ENCODE results near the gene NPSR1. TPM values are rescaled to one million over a fixed set of nuclear protein-coding genes. Genes with fewer than 3 reads are reported as not detected.

Gene NPSR1
- total and polyA plus RNA-seq, 7 donors: 0.51 TPM; not detected in 6

DNA sequence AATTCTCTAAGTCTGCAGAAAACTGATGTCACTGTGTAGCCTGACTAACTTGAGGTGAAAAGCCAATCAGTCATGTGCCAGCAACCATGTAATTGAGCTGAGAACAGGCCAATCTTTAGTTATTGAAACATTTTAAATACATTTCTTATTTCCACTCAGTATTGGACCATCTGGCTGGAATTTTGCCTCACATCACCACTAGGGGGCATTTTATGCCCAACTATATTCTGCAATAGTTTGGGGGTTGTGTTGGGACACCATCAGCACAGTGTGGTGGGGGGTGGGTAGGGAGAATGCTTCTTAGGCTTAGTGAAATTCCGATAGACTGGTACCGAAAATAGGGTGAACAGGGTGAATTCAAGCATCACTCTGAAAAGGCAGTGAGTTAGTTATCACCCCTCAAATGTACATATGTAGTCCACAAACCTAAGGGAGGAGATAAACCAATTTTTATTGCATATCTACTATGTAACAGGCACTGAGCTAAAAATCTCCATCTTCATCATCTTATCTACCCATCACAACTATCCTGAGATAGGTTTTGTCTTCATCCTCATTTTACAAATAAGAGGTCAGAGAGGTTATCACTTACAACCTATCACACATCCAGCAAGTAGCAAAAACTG is 17.8 kb downstream of the NPSR1 start:
- WGBS, 2 donors: 48 to 56% methylated on average over 2 of the region's 2 CpGs
- no peaks in the 10 kb centered on the region for H3K27me3 ChIP-seq
- no peaks in the 10 kb centered on the region for H3K9me3 ChIP-seq
- H3K4me3 ChIP-seq: no peak overlapping the region
- no peak for DNase-seq
- H3K36me3 ChIP-seq: no peaks in the 10 kb centered on the region
- TF ChIP-seq POLR2A (IDR thresholded peaks at IDR 0.05) (no peak), POLR2AphosphoS5 (IDR thresholded peaks at IDR 0.05) (no peak), EP300 (IDR thresholded peaks at IDR 0.05) (no peak)
- TF ChIP-seq, protein P1, sequence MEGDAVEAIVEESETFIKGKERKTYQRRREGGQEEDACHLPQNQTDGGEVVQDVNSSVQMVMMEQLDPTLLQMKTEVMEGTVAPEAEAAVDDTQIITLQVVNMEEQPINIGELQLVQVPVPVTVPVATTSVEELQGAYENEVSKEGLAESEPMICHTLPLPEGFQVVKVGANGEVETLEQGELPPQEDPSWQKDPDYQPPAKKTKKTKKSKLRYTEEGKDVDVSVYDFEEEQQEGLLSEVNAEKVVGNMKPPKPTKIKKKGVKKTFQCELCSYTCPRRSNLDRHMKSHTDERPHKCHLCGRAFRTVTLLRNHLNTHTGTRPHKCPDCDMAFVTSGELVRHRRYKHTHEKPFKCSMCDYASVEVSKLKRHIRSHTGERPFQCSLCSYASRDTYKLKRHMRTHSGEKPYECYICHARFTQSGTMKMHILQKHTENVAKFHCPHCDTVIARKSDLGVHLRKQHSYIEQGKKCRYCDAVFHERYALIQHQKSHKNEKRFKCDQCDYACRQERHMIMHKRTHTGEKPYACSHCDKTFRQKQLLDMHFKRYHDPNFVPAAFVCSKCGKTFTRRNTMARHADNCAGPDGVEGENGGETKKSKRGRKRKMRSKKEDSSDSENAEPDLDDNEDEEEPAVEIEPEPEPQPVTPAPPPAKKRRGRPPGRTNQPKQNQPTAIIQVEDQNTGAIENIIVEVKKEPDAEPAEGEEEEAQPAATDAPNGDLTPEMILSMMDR (IDR thresholded peaks at IDR 0.05): no peak
- H3K4me1 ChIP-seq: no peaks in the 10 kb centered on the region
- H3K27ac ChIP-seq: no peak overlapping the region
- intact Hi-C loops (cut with DNase I): no loop called here

DNA sequence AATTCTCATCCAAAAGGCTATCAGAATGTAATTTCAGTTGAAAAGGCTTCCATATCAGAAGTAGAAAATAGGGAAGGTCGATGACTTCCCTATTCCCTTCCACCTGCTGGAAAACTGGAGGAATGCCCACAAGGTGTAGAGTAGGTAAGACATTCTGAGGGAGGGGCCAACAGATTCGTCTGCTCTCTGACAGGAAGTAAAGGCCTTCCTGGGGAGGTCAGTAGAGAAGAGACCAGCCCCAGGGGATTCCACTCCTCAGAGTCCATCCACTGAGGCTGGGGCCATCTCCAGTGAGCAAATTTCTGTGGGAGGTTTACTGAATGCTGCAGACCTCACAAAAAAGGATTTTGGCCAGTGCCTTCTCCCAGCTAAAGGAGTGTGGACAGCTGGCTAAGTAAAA is 19.5 kb downstream of the NPSR1 start:
- no peak overlapping the region for H3K4me3 ChIP-seq
- 15 to 44% methylated on average over 2 of the region's 2 CpGs for WGBS, 2 donors
- no peaks in the 10 kb centered on the region for H3K4me1 ChIP-seq
- no peaks in the 10 kb centered on the region for H3K9me3 ChIP-seq
- H3K27ac ChIP-seq: no peak overlapping the region
- no peak for TF ChIP-seq POLR2AphosphoS5 (IDR thresholded peaks at IDR 0.05)
- TF ChIP-seq EP300 (IDR thresholded peaks at IDR 0.05): no peak
- TF ChIP-seq, protein P1 (IDR thresholded peaks at IDR 0.05): no peak
- no peak for TF ChIP-seq POLR2A (IDR thresholded peaks at IDR 0.05)
- DNase-seq: no peak
- H3K36me3 ChIP-seq: no peaks in the 10 kb centered on the region
- intact Hi-C loops (cut with DNase I): no loop called here
- H3K27me3 ChIP-seq: no peaks in the 10 kb centered on the region

DNA sequence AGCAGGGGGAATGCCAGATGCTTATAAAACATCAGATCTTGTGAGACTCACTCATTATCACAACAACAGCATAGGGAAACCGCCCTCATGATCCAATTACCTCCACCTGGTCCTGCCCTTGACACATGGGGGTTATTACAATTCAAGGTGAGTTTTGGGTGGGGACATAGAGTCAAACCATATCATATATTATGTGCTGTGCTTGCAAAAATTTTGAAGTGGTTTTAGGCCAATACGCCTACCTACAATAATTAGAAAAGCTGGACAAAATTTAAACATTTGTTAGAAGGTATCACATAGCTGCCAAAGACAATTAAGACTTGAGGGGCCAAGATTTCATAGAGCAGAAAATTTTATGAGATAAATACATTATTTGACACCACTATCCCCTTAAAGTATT is 29.5 kb downstream of the NPSR1 start:
- Histone ChIP-seq H3K4me1 (no peaks in the 10 kb centered on the region), H3K27me3 (no peaks in the 10 kb centered on the region), H3K4me3 (no peak overlapping the region), H3K9me3 (no peaks in the 10 kb centered on the region), H3K36me3 (no peaks in the 10 kb centered on the region), H3K27ac (no peak overlapping the region)
- TF ChIP-seq, protein P1 (IDR thresholded peaks at IDR 0.05): no peak
- no peak for TF ChIP-seq EP300 (IDR thresholded peaks at IDR 0.05)
- no peak for TF ChIP-seq POLR2A (IDR thresholded peaks at IDR 0.05)
- TF ChIP-seq POLR2AphosphoS5 (IDR thresholded peaks at IDR 0.05): no peak
- no peak for DNase-seq
- 77 to 78% methylated on average over 2 of the region's 2 CpGs for WGBS, 2 donors
- intact Hi-C loops (cut with DNase I): no loop called here

DNA sequence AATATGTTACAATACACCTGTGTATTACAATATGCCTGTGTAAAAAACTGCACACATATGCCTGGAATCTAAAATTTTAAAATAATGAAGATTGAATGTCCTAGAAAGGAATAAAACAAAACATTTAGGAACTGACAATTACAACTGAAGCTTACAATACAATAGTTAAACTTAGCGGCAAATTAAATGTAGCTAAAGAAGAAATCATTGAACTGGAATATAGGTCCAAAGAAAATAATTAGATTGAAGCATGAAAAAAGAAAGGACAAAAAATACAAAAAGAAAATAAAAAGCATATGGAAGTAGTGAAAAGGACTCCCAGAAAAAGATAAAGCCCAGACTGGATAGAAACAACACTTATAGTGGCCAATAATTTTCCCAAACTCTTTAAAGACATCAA is 38.4 kb downstream of the NPSR1 start:
- no peaks in the 10 kb centered on the region for H3K27me3 ChIP-seq
- intact Hi-C loops (cut with DNase I): no loop called here
- TF ChIP-seq, protein P1 (IDR thresholded peaks at IDR 0.05): no peak
- TF ChIP-seq EP300 (IDR thresholded peaks at IDR 0.05) (no peak), POLR2A (IDR thresholded peaks at IDR 0.05) (no peak), POLR2AphosphoS5 (IDR thresholded peaks at IDR 0.05) (no peak)
- H3K4me1 ChIP-seq: no peaks in the 10 kb centered on the region
- H3K36me3 ChIP-seq: no peaks in the 10 kb centered on the region
- no peak overlapping the region for H3K27ac ChIP-seq
- WGBS, 2 donors: 96 to 98% methylated on average over 1 of the region's 1 CpG
- no peak overlapping the region for H3K4me3 ChIP-seq
- no peak for DNase-seq
- peaks cover 0 to 10% (median 0%) of the 10 kb centered on the region in 4 donors for H3K9me3 ChIP-seq

DNA sequence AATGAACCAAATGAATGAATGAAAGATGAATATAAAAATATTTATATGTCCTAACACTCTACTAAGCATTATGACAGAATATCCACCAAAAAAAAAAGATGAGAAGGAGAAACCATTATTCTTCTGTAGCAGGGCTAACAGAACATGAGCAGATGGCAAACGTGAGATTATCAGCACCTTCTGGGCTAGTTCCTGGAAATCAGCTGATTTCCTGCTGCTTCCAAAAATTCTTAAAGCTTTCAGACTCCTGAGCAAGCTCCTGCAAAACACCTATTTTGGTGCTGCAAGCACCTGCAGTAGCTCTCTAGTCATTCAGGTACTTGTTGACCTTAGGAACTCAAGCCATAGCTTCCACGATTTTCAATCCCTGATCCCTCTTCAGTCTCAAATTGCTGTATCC is 51.8 kb downstream of the NPSR1 start:
- 46 to 54% methylated on average over 2 of the region's 2 CpGs for WGBS, 2 donors
- DNase-seq: no peak
- TF ChIP-seq, protein P1 (IDR thresholded peaks at IDR 0.05): no peak
- TF ChIP-seq EP300 (IDR thresholded peaks at IDR 0.05) (no peak), POLR2A (IDR thresholded peaks at IDR 0.05) (no peak), POLR2AphosphoS5 (IDR thresholded peaks at IDR 0.05) (no peak)
- Histone ChIP-seq H3K4me3 (no peak overlapping the region), H3K4me1 (no peaks in the 10 kb centered on the region), H3K27ac (no peak overlapping the region), H3K36me3 (no peaks in the 10 kb centered on the region), H3K9me3 (no peaks in the 10 kb centered on the region), H3K27me3 (no peaks in the 10 kb centered on the region)
- intact Hi-C loops (cut with DNase I): no loop called here

Data from sigmoid colon (tissue), 7 donors.